PC-9 (cell line): ENCODE measurements around the gene TIMM17B. TPM values are rescaled to one million over a fixed set of nuclear protein-coding genes. Genes with fewer than 3 reads are reported as not detected.

Source experiments
- BruUV-seq: library from RNA; stranded (reverse); fragments of 400-500 nt; replicated peaks from 2 replicates; lab custom pipeline; 2021; lab: Mats Ljungman, UMichigan
- CTCF ChIA-PET: fragments of 300-600 bp; sonication (Branson Sonifier 250); formaldehyde crosslinking; loops from one replicate; lab custom pipeline; 2022; ENCODE audit warnings: antibody characterized with exemption; lab: Charles Lee
- POLR2A ChIA-PET: fragments of 300-600 bp; sonication (Branson Sonifier 250); formaldehyde crosslinking; loops from one replicate; lab custom pipeline; 2022; ENCODE audit warnings: antibody characterized with exemption; ENCODE audit not compliant: unreplicated experiment; lab: Charles Lee
- DNase-seq, 2 experiments: peaks; one replicate each; pipeline versions ENCODE4 v3.0.0 to v3.0.0-alpha.2; 2015 to 2022; ENCODE audit warnings: mixed read lengths in 1 of 2
- H2AFZ ChIP-seq: fragments of 200-600 bp; sonication (generic); 2 replicates; pipeline ENCODE4 v1.8.1; 2017; ENCODE audit warnings: antibody characterized with exemption
- H3F3A ChIP-seq: fragments of 200-600 bp; sonication (generic); 2 replicates; pipeline ENCODE4 v1.8.1; 2017; ENCODE audit warnings: antibody characterized with exemption, mild to moderate bottlenecking, low read depth; ENCODE audit not compliant: insufficient read depth
- H3K27ac ChIP-seq: fragments of 200-600 bp; sonication (generic); 2 replicates; pipeline ENCODE4 v1.6.1; 2016; ENCODE audit warnings: mixed run types
- H3K27me3 ChIP-seq: fragments of 200-600 bp; sonication (generic); 2 replicates; pipeline ENCODE4 v1.6.1; 2016; ENCODE audit warnings: low read depth, mixed run types; ENCODE audit not compliant: insufficient read depth
- H3K36me3 ChIP-seq: fragments of 200-600 bp; sonication (generic); 2 replicates; pipeline ENCODE4 v1.6.1; 2016; ENCODE audit warnings: low read depth, mixed run types
- H3K4me1 ChIP-seq: fragments of 200-600 bp; sonication (generic); replicated peaks from 2 replicates; pipeline ENCODE4 v1.6.1; 2016; ENCODE audit warnings: mixed run types; ENCODE audit not compliant: insufficient read depth
- H3K4me2 ChIP-seq: fragments of 200-600 bp; sonication (generic); 2 replicates; pipeline ENCODE4 v1.6.1; 2017; ENCODE audit warnings: mixed run types
- H3K4me3 ChIP-seq: fragments of 200-600 bp; sonication (generic); 2 replicates; pipeline ENCODE4 v1.6.1; 2016; ENCODE audit warnings: mixed run types
- H3K79me2 ChIP-seq: fragments of 200-600 bp; sonication (generic); 2 replicates; pipeline ENCODE4 v1.6.1; 2017; ENCODE audit warnings: low read depth, mixed run types
- H3K9me2 ChIP-seq: fragments of 200-600 bp; sonication (generic); 2 replicates; pipeline ENCODE4 v1.8.1; 2017; ENCODE audit warnings: mild to moderate bottlenecking; ENCODE audit not compliant: insufficient read depth
- H3K9me3 ChIP-seq: fragments of 200-600 bp; sonication (generic); 2 replicates; pipeline ENCODE4 v1.8.1; 2016; ENCODE audit warnings: low read depth; ENCODE audit not compliant: insufficient read depth
- H4K20me1 ChIP-seq: fragments of 200-600 bp; sonication (generic); 2 replicates; pipeline ENCODE4 v1.8.1; 2017; ENCODE audit not compliant: insufficient read depth
- EZH2 ChIP-seq: fragments of 200-600 bp; sonication (generic); IDR thresholded peaks from 2 replicates; pipeline ENCODE4 v1.8.0; 2017; ENCODE audit warnings: antibody characterized with exemption, low read depth
- intact Hi-C: fragments of 100-400 bp; cut with micrococcal nuclease; formaldehyde crosslinking; loops from one replicate; pipeline ENCODE4 v1.10.0; 2022; ENCODE audit not compliant: unreplicated experiment
- total RNA-seq: library from RNA; stranded (reverse); gene quantifications from 2 replicates; pipeline ENCODE4 v1.2.3, GENCODE V29; 2021
- TF ChIP-seq, protein P1 (sequence below): fragments of 200-600 bp; sonication (generic); conservative IDR thresholded peaks from 2 replicates; pipeline ENCODE4 v1.6.1; 2017; ENCODE audit warnings: mixed run types, antibody characterized with exemption, mild to moderate bottlenecking, moderate library complexity

The TIMM17B gene
- total RNA-seq, 1 experiment from 2014 or later: 44.9 TPM

DNA sequence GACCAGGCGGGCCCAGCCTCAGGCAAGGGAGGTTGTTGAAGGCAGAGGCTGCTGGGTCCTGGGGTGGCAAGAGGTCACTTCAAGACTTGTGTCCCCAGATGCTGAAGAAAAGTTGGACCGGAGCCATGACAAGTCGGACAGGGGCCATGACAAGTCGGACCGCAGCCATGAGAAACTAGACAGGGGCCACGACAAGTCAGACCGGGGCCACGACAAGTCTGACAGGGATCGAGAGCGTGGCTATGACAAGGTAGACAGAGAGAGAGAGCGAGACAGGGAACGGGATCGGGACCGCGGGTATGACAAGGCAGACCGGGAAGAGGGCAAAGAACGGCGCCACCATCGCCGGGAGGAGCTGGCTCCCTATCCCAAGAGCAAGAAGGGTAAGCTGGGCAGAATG is 4.6 kb upstream of the TIMM17B start:
- ChIA-PET CTCF (no interaction called here), POLR2A (no interaction called here)
- H3K4me1 ChIP-seq: no peaks in the 10 kb centered on the region
- no peaks in the 10 kb centered on the region for H3K36me3 ChIP-seq
- H3K4me2 ChIP-seq: no peak overlapping the region
- no peak for TF ChIP-seq EZH2
- TF ChIP-seq, protein P1, sequence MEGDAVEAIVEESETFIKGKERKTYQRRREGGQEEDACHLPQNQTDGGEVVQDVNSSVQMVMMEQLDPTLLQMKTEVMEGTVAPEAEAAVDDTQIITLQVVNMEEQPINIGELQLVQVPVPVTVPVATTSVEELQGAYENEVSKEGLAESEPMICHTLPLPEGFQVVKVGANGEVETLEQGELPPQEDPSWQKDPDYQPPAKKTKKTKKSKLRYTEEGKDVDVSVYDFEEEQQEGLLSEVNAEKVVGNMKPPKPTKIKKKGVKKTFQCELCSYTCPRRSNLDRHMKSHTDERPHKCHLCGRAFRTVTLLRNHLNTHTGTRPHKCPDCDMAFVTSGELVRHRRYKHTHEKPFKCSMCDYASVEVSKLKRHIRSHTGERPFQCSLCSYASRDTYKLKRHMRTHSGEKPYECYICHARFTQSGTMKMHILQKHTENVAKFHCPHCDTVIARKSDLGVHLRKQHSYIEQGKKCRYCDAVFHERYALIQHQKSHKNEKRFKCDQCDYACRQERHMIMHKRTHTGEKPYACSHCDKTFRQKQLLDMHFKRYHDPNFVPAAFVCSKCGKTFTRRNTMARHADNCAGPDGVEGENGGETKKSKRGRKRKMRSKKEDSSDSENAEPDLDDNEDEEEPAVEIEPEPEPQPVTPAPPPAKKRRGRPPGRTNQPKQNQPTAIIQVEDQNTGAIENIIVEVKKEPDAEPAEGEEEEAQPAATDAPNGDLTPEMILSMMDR: no peak
- intact Hi-C loops: no loop called here
- no peak overlapping the region for H3K4me3 ChIP-seq
- DNase-seq: no peak
- H3K27me3 ChIP-seq: no peaks in the 10 kb centered on the region
- H3K79me2 ChIP-seq: peaks cover 10% of the 10 kb centered on the region; the same call in 1 of the 2 replicates
- no peaks in the 10 kb centered on the region for H3K9me2 ChIP-seq
- H3F3A ChIP-seq: no peaks in the 10 kb centered on the region
- no peaks in the 10 kb centered on the region for H4K20me1 ChIP-seq
- no peak overlapping the region for H2AFZ ChIP-seq
- no peak overlapping the region for H3K27ac ChIP-seq
- H3K9me3 ChIP-seq: no peaks in the 10 kb centered on the region
- BruUV-seq: no TSS peak

DNA sequence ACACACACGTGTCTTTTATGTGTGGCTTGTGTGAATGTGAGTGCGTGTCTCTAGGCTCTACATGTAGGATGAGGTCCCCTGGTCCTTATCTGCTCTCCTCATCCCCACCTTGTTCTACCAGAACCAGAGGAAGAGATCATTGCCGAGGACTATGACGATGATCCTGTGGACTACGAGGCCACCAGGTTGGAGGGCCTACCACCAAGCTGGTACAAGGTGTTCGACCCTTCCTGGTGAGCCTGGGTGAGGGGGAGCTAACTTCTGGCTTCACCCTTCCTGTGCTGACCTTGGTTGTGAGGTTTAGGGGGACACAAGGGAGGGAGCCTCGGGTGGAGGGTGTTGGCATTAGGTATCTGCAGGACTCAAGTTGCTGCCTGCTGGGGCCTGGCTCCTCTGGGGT is 3.5 kb upstream of the TIMM17B start:
- TF ChIP-seq EZH2: no peak
- TF ChIP-seq, protein P1: no peak
- Histone ChIP-seq H3K4me2 (no peak overlapping the region), H3K79me2 (peaks cover 18% of the 10 kb centered on the region), H3K4me3 (no peak overlapping the region), H3K9me3 (no peaks in the 10 kb centered on the region), H2AFZ (no peak overlapping the region), H3F3A (no peaks in the 10 kb centered on the region), H4K20me1 (no peaks in the 10 kb centered on the region), H3K9me2 (no peaks in the 10 kb centered on the region), H3K4me1 (no peaks in the 10 kb centered on the region), H3K27me3 (no peaks in the 10 kb centered on the region), H3K27ac (no peak overlapping the region), H3K36me3 (no peaks in the 10 kb centered on the region)
- no TSS peak for BruUV-seq
- intact Hi-C loops: no loop called here
- POLR2A ChIA-PET: no interaction called here
- no peak for DNase-seq
- CTCF ChIA-PET: no interaction called here

DNA sequence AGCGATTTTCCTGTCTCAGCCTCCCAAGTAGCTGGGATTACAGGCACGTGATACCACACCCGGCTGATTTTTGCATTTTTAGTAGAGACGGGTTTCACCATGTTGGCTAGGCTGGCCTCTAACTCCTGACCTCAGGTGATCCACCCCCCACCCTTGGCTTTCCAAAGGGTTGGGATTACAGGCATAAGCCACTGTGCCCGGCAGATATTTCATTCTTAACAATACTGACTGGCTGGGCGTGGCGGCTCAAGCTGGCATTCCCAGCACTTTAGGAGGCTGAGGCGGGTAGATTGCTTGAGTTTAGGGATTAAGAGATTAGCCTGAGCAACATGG is 1.5 kb upstream of the TIMM17B start:
- H2AFZ ChIP-seq: no peak overlapping the region
- H4K20me1 ChIP-seq: no peaks in the 10 kb centered on the region
- no peak for TF ChIP-seq EZH2
- TF ChIP-seq, protein P1: no peak
- H3K4me3 ChIP-seq: peak overlapping the region; percentile 59; the same call in 1 of the 2 replicates
- H3K36me3 ChIP-seq: no peaks in the 10 kb centered on the region
- no TSS peak for BruUV-seq
- H3K27ac ChIP-seq: no peak overlapping the region
- no peaks in the 10 kb centered on the region for H3K27me3 ChIP-seq
- POLR2A ChIA-PET: no interaction called here
- H3K79me2 ChIP-seq: peaks cover 18% of the 10 kb centered on the region
- no peaks in the 10 kb centered on the region for H3K4me1 ChIP-seq
- CTCF ChIA-PET: no interaction called here
- no peaks in the 10 kb centered on the region for H3F3A ChIP-seq
- H3K4me2 ChIP-seq: peak overlapping the region; percentile 70
- H3K9me2 ChIP-seq: no peaks in the 10 kb centered on the region
- DNase-seq: no peak
- intact Hi-C loops: loop anchor here (5.0 kb wide), 1 partner anchor 97 kb away; the partner anchor contains the start of gene HDAC6
- H3K9me3 ChIP-seq: no peaks in the 10 kb centered on the region
